HG02852 (cell line): ENCODE results near the gene BAIAP2.
"Not testable (repeated sequence)": the region's sequence is repeated elsewhere in the genome, so short reads cannot be mapped to it uniquely, and the experiment has no call there.

Experiments
- ATAC-seq: cut with Tn5 transposase; IDR thresholded peaks from one replicate; pipeline ENCODE4 v1.9.1; 2021; ENCODE audit warnings: mild to moderate bottlenecking, moderate library complexity; ENCODE audit not compliant: unreplicated experiment

BAIAP2 gene

DNA sequence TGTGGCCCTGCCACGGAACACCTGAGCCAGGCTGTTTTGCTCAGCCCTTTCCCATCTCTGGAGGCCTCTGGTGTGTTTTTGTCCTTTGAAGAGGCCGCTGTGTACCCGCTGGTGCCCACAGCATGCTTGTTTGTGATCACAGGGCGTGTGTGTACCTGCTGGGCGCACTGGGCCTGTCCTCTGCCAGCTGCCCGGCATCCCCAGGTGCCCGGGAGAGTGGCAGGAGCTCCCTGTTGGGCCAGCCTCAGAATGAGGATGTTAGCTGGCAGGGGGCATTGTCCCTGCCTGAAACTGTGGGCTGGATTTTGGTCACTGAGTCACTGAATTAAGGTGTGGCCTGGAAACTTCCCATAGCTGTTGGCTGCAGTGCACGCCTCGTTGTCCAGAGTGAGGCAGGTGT is 31.1 kb downstream of the BAIAP2 start:
- no peak for ATAC-seq

DNA sequence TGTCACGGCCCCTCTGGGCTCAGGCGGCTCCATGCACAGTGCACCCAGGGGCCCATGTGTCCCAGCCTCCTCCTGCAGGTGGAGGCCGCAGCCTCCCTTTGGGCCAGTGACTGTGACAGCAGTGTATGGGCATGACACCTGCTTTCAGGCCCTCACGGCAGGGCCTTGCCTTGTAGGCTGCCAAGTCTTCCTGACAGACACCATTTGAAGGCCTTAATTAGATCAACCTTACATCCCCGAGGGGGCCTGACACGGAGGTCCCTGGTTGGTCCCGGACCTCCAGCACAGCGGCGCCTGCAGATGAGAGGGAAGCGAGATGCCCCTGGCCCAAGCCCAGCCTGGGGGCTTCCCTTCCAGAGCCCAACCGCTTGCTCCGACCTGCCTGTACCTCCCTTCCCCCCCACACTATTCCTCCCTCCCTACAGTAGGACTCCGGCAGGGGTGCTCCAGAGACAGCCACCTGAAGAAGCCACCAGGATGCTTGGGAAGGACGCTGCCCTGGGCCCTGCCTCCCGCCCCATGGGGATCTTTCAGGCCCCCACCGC is 31.9 kb downstream of the BAIAP2 start:
- ATAC-seq = no peak

DNA sequence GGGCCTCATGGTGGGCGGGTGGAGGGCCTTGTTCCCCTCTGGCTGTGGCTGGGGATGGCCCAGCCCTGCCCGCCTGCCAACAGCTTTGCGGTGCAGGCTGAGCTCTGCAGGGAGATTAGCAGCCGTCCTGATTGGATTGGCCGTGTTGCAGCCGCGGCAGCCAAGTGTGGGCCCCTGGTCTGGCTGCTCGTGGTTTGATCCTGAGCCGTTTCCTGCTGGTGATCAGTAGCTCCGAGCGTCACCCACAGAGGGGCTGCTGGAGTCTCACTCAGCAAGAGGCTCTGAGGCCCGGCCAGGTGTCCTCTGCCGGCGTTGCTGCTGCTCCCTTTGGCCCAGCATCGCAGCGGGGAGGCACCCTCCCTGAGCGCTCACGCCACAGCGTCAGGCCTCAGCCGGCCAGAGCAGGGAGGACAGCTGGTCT is 32.5 kb downstream of the BAIAP2 start:
- ATAC-seq = no peak

DNA sequence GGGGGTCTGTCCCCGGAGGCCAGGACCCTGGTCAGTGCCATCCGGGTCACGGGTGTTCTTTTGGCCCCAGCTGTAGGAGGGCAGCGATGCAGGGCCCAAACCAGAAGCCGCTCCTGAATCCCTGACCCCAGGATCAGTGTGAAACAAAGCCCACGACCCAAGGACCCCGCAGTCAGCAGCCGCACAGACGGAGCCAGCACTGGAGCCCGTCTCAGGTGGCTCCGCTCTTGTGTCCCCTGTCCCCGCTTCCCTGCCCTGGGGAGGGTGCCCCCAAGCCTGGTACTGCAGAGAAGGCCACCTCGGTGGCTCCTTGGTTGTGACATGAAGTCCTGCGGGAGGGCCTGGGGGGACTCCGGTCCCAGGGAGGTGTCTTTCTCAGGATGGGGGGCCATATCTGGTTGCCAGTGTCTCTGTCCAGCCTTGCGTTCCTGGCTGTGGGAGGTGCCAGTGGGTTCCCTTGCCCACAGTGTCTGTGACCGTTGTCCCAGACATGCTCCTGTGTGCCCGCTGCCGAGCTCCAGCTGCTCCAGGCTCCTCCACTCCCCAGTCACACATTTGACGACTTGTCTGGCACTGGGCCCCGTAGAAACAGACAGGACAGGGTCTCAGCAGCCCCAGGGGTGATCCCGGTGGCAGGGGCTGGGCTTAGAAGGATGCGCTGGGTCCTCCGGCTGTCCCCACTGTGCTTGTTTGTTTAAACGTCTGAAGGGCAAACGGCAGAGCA is 33.6 kb downstream of the BAIAP2 start:
- no peak for ATAC-seq

DNA sequence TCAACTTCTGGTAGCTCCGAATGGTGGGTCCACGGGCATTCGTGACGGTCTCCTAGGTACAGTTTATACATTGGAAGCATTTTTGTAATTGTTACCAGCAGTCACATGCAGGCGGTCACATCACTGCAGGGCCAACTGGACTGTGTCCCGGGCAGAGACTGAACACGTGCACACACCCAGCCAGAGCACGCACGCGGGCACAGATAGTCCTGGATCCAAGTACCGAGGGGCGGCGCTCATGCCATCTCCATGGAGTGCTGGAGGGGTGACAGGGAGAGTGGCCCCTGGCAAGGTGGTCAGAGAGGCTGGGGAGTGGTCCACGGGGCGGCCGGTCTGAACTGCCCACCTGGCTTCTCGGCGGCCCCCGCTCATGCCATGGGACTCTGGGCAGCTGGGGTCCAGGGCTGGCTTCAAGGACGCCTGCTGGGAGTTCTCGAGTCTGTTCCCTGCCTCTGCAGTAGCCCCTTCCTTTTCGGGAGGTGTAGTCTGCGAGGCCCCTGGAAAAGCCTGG is 34.2 kb downstream of the BAIAP2 start:
- no peak for ATAC-seq

DNA sequence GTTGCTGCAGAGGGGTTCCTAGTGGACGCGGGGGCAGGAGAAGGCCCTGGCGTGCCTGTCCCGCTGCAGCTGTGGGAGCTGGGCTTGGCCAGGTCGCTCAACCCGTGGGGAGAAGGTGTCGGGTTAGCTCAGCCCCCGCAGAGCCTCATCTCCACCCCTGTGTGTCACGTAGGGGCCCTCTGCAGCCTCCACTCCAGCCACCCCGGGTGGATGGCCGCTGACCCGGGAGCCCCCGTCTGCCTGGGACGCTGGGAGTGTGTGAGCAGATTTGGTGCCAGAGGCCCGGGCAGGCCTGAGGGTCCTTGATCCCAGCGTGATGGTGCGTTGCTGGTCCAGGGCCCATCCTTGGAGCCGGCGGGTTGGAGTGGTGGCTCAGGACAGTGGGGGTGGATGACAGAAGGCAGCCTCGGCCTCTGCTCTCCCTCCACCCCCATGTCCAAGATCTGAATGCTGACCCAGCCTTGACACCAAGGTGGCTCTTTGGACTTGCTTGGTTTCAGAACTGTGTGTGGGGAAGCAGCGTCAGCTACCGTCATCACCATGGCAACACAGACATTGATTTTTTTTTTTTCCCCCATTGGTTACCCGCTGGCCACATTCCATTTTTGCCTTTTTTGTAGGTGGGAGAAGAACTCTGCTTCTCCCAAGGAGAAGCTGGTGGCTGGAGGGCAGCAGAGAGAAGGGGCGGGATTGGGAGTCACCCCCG is 35.7 kb downstream of the BAIAP2 start:
- no peak for ATAC-seq

DNA sequence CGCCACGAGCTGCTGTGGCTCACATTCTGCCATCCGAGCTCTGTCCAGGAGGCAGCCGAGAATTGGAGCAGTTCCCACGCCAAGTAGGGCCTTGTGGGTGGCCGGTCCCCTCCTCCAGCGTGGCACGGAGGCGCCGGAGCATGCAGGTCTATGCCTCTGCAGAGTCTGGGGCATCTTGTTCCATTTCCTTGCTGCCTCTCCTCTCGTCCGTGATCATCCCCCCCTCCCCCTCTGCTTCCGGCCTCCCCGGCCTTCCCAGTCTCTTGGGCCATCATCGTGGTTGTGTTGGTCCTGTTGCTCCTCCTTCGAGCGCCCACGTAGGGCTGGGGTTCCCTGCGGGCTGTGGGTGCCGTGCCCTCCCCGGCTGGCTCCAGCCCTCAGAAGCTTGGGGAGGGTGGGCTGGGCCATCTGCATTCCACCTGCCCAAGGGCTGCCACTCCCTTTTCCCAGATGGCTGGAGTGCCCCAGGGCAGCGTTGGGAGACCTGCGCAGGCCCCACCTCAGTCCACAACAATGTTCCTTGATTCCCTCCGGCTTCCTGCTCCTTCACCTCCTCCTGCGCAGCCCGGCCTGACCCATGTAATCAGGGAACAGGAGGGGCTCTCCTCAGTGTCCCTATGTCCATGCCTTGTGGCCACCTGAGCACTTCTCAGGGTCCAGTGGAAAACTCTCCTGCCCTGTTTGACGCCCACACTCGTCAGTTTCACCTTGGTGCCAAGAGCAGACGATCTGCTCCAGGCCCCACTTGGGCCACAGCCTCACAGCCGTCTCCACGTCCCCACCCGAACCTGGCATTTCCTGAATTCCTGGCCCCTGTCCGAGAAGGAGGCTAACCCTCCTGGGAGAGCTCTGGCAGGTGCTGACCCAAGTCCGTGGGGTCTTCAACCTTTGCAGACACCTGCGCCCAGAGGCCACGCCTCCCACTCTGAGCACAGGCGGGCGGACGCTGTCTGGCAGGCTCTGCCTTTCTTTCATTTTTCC is 37.1 kb downstream of the BAIAP2 start:
- ATAC-seq = no peak

DNA sequence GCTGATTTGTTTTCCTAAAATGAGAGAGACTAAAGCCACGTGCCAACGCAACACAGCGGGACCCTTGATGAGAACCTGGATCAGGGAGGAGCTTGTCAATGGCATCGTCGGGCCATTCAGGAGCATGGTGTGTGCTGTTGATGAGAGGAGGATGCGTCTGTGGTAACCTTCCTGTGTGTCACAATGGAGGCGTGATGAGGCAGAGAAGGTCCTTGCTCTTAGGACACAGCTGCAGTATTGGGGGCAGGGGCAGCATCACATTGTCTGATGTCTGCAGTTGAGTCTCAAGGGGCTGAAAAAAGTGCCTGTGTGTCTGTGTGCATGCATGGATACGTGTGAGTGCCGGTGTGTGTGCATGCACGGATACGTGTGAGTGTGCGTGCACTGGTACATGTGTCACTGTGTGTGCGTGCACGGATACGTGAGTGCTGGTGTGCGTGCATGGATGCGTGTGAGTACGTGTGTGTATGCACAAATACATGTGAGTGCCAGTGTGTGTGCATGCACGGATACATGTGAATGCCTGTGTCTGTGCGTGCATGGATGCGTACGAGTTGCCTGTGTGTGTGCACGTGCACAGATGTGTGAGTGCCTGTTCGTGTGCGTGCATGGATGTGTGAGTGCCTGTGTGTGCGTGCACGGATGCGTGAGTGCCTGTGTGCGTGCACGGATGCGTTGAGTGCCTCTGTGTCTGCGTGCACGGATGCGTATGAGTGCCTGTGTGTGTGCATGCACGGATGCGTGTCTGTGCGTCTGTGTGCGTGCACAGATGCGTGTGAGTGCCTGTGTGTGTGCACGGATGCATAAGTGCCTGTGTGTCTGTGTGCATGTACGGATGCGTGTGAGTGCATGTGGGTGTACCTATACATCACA is 39.3 kb downstream of the BAIAP2 start:
- ATAC-seq = no peak

DNA sequence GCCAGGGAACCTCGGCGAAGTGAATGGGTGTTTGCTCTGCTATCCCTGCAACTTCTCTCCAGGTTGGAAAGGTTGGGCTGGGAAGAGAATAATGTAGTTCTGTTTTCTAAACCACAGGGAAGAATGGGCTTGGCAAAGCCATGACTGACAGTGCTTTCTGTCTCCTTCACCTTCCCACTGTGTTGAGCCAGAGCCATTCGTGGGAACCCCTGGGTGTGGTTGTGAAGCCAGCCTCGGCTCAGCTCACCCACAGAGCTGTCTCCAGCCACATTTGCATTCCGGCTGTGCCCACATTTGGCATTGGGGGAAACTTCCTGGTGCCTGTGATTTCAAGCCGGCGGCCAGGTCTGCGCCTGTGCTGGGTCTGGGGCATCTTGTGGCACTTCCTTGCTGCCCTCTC is 39.9 kb downstream of the BAIAP2 start:
- ATAC-seq = no peak

DNA sequence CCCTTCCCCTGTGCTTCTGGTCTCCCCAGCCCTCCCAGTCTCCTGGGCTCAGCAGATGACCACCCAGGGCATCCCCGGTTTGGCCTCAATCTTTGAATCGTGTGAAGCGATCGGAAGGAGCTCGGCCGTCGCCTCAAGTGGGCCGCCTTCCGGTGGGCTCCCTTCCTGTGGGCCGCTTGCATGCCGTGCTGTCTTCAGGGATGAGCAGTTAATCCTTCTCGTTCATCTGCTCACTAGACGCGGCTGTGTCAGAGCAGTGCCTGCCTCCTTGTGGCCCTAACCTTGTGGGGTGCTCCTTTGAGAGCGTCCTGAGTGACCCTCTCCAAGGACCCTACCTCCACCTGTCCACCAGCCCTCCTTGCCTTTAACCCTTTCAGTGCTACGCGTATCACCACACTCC is 40.4 kb downstream of the BAIAP2 start:
- no peak for ATAC-seq

DNA sequence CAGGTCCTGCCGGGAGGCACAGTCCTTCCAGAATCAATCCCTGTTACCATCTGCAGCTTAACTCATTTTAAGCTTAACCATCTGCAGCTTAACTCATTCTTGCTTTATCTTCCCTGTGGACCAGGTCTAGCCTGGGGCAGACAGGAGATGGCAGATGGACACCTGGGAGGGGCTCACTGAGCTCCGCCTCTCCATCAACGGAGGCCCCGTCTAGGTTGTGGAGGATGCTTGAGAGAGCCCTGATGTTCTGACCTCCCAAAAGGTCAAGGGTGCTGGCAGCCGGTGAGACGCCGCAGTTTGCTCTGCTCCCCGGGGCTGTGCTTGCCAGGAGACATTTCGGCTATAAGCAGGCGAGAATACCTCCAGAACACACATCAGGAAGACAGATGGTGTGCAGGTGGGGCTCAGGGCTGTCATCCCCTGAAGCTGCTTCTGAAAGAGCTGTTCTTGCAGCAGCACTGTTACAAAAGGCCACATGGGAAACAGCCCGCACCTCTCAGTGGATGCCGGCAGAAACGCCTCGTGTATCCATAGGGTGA is 41.3 kb downstream of the BAIAP2 start:
- no peak for ATAC-seq

DNA sequence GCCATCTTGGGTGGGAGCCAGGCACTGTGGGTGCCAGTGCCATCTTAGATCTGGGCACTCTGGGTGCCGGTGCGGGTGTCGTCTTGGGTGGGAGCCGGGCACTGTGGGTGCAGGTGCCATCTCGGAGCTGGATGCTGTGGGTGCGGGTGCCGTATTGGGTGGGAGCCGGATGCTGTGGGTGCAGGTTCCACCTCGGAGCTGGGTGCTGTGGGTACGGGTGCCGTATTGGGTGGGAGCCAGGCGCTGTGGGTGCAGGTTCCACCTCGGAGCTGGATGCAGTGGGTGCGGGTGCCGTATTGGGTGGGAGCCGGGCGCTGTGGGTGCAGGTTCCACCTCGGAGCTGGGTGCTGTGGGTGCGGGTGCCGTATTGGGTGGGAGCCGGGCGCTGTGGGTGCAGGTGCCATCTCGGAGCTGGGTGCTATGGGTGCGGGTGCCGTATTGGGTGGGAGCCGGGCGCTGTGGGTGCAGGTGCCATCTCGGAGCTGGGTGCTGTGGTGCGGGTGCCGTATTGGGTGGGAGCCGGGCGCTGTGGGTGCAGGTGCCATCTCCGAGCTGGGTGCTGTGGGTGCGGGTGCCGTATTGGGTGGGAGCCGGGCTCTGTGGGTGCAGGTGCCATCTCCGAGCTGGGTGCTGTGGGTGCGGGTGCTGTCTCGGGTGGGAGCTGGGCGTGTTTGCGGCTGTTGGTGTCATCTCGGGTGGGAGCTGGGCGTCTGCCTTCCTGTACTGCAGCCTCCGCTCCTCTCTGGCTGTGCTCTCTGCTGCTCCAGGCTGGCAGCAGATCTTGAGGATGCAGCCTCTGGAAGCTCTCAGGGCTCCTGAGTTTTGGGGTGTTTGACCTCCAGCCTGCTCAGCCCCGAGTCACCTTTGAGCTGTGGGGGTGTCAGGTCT is 43.3 kb downstream of the BAIAP2 start:
- ATAC-seq = not testable (repeated sequence)

DNA sequence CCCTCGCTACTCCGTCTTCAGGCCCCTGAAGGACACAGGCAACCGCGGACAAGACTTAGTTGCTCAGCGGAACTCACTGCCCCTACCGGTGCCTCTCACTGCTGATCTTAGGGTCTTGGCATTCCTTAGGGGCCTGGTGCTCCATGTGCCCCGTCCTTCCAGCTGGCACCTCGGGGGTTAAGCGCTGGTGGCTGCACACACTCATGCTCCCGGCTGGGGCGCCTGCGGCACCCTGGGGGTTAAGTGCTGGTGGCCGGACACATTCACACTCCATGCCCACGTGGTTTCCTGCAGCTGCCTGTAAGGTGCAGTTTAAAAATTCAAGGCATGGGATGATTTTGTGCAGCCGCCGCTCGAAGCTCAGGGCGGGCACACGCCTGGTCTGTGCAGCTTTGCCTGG is 45.1 kb downstream of the BAIAP2 start:
- no peak for ATAC-seq

DNA sequence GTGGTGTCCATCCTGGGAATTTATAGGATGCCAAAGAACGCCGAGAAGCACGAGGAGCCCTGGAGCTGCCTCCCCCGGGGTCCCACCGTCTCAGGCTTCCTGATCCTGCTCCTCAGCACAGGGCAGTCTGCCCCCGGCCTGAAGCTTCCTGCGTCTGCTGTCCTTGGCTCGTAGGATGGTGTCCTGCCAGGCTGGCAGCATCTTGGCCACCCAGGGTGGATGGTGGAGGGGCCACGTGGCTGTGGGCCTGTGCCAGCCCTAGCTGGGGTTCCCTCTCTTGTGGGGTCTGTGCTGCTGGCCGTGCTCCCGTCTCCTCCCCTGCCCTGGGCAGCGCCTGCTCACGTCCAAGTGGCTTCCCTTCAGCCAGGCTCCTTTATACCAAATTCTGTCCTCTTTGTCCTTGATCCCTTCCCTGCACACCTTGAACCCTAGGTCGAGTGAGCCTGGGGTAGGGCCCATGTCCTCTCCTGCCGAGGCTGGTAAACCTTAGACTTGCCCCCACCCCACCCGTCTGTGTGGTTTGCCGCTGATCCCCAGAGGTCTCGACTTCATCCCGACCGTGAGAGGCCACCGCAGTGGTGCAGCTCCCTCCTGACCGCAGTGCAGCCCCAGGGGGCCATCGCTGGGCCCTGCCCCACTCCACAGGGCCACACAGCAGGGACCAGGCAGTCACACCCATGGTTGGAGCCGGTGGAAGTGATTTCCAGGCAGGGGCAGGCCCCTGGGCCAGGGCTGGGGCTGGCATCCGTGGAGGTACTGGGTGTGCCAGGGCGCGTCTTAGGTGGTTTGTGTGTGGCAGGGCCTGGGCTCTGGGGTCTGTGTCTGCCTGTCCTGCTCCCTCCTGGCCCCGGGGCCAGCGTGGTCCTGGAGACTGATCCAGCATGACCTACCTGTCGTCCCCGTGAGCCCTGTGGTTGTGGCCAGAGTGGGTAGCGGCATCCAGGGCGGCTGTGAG is 46.5 kb downstream of the BAIAP2 start:
- no peak for ATAC-seq

DNA sequence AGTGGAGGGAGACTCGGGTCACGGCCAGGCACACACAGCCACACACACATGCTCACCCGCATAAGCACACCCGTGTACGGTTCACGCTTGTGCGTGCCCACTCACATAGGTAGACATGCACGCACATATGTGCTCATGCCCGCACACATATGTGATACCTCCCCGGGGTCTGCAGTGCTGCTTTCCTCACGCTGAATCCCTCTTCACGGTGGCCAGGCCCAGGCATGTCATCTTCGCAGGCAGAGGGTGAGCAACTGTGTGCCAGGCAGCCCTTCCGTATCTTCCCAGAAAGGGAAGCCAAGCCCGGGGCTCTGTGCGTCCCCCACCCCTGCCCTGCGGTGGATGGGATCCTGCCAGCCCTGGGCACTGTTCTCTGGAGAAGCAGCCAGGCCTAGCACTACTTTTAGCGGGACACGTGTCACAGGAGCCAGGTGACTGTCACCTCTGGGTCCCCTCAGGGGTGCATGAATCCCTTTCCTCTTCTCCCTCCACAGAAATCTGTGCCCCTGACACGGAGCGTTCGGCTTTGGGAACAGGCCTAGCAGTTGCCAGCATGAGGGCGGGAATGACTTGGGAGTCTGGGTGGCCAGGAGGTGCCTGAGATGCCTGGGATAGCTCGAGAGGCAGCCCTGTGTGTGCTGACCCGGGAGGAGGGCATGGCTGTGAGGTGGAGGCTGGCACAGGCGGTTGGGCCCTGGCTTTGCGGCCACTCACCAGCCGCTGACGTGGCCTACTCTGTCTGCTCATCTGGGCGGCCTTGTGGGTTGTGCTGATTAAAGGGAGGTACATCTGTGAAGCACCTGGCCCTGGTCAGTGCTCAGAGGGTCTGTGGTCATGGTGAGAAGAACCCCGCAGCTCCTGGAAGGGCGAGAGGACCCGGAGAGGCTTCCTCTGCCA is 47.5 kb downstream of the BAIAP2 start:
- no peak for ATAC-seq

DNA sequence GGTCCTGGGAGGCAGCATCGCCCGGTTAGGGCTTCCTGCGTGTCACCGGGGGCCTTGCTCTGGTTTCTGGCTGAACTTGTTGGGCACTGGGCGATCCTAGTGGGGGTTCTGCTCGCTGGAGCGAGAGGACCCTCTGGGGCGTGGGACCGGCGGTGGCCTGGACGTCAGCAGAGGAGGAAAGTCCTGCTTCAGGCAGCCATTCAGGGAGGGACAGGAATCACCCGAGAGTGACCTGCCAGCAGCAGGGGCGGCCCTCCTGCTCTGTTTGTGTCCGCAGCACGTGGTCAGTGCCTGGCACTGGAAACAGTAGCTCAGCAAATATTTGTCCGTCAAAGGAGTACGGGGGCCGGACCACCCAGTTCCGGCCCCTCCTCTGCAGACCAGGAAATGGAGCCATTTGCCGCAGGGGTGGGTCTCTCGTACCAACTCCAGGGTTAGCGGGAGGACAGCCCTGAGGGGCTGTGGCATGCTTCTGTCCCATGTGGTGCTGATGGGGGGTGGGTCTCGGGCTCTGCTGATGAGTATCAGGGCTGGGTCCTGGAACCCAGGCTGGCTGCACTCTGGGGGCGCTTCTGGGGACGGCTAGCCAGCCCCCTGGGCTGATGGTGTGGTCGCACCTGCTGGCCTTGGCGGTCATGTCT is 48.3 kb downstream of the BAIAP2 start:
- ATAC-seq = no peak
